SKM-1 treated with dmso at 0.1 percent for 144 hours (cell line): Measurements from ENCODE around the gene P3H1.
"Not testable (repeated sequence)": the region's sequence is repeated elsewhere in the genome, so short reads cannot be mapped to it uniquely, and the experiment has no call there.

Source experiments
- DNase-seq: peaks from one replicate; lab custom pipeline; 2025; ENCODE audit not compliant: unreplicated experiment; lab: John Stamatoyannopoulos, UW

Gene P3H1

DNA sequence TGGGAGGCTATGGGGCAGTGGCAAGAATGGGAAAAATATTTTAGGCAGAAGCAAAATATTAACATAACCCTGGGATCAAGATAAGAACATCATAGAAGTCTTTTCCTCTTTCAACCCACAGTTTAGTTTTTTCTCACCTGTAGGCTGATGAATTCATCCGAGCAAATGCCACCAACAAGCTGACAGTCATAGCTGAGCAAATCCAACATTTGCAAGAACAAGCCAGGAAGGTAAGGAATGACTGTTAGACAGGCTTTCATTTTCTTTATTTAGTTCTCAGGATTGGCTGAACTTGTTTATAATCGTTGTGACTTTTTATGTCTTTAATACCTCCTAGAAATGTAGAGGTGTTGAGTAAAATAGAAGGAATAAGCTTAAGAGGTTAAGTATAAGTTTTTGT lies 6.6 kb upstream of the P3H1 start:
- no peak for DNase-seq

- no peak for DNase-seq
Measured at GRCh38 chr1:42769811-42770210, 3.0 kb upstream of the P3H1 start.

- no peak for DNase-seq
Measured at GRCh38 chr1:42768172-42768571, 1.3 kb upstream of the P3H1 start.

GRCh38 chr1:42767510-42768000 lies 727 bp upstream of the P3H1 start:
- no peak for DNase-seq

- peak; percentile 38 for DNase-seq
Measured at GRCh38 chr1:42765832-42766740, 742 bp downstream of the P3H1 start.

GRCh38 chr1:42765269-42765668 lies 1.6 kb downstream of the P3H1 start:
- no peak for DNase-seq

GRCh38 chr1:42762269-42762668 lies 4.6 kb downstream of the P3H1 start:
- DNase-seq, result no peak

DNA sequence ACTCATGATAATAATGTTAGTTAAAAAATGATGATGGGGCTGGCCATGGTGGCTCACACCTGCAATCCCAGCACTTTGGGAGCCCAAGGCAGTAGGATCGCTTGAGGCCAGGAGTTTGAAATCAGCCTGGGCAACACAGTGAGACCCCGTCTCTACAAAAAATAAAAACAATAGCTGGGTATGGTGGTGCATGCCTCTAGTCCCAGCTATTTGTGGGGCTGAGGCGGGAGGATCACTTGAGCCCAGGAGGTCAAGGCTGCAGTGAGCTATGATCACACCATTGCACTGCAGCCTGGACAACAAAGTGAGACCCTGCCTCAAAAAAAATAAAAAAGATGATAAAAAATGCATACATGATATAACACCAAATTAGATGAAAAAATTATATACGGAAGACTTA lies 5.3 kb downstream of the P3H1 start:
- no peak for DNase-seq

DNA sequence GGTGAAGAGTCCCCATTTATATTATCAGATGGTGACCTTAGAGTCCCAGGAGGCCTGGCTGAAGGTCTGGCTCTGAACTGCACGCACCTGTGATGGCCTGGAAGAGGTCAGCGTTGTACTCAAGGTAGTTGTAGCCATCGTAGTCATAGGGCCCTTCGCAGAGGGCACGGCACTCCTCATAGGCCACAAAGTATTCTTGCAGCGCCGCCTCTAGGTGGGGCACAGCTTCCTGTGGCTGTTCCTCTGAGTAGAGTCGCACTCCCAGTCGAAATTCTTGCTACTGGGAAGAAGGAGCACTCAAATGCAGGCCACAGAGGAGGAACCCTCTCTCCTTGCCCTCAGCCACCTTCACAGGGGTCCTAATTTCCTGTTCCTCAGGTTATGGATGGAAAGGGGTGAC lies 7.7 kb downstream of the P3H1 start:
- DNase-seq, result no peak

GRCh38 chr1:42758641-42759040 lies 8.2 kb downstream of the P3H1 start:
- peak; percentile 26 for DNase-seq

GRCh38 chr1:42757892-42758275 lies 8.9 kb downstream of the P3H1 start:
- DNase-seq, result no peak

DNA sequence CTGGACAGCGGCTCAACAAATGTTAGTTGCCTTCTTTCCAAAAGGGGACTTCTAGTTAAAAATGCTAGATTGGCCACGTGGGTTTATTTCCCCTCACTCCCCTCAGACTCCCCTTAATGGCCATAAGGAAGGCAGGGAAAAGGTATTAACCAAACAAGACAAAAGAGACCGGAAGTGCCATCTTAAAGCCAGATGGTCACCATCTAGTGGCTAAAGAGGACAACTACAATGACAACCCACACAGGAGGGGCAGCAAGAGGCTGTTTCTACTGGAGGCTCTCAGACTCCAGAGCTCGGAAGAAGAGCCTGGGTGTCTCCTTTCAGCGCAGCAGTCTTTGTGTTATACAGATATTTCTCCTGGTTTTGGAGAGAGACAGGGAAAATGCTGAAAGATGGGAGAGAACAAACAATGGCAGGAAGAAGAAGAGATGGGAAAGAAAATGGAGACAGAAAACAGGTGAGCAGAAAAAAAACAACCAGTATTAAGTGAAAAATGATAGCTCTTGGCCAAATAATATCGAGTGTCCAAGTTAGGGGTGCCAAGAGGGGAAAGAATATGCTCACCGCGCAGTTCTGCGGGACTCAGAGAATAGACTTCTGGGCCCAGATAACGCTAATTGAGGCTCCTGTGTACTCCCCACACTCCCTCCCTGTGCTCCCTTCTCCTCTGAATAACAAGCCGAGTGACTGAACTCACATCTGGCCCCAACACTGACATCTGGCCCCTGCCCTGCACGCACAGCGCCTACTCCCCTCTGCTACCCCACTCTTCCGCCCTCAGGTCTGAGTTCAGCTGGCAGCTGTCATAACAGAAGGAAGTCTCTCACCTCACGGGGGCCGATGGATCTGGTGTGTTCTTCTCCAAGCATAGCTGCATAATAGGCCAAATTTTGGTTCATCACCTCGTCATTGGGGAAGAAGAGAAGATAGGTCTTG lies 9.6 kb downstream of the P3H1 start:
- DNase-seq, result peak; percentile 57

DNA sequence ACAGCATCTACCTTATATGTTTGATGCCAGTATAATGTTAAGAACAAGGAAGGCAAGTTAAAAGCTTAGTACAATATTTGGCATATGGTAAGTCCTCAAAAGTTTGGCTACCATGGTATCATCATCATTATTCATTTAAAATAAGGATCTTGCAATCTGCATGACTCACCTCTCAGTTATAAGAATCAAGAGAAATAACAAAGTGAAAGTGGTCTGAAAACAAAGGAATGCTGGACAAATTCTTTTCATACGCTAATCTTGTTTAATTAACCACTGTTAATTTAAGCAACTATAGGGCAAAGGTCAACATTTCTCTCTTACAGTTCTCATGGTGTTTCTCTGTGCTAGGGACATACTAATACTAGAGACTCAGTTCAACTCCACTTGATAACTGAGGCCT lies 13.8 kb downstream of the P3H1 start:
- no peak for DNase-seq

- no peak for DNase-seq
Measured at GRCh38 chr1:42752284-42752683, 14.5 kb downstream of the P3H1 start.

- not testable (repeated sequence) for DNase-seq
Measured at GRCh38 chr1:42751511-42752070, 15.2 kb downstream of the P3H1 start.

GRCh38 chr1:42750041-42750440 lies 16.8 kb downstream of the P3H1 start:
- no peak for DNase-seq

GRCh38 chr1:42748461-42749410 lies 18.1 kb downstream of the P3H1 start:
- DNase-seq, result peak; percentile 30

DNA sequence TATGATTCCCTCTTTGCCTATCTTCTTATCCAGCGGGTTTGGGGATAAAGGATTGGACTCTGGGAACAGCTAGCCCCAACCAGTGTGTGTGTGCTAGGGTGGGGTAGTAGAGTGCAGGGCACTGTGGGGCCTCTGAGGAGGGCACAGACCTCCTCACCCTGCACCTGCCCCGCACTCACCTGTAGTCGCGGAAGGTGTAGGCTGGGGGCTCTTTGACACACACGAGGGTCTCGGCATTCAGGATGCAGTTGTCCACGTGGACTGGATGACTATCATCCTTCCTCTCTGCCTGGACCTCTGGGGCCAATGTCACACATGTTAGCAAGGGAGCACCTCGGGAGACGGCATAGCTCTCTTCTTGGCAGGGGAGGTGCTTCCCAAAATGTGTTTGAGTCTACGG lies 18.8 kb downstream of the P3H1 start:
- DNase-seq, result no peak

DNA sequence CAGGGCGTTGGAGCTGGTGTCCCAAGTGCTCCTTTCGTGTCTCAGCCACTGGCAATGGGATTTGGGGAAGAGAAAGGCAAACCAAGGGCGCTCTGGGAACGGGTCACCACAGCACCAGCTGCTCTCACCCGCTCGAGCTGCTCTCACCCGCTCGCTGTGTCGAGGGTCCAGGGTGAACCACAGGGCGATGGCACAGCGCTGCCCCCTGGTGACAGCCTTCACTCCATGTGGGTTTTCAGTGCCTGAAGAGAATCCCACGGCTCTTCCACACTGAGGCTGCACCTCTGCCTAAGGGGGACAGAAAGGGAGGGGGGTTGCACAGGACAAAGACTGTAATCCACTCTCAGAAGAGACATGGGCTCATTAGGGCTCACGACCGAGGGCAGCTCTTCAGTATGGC lies 19.7 kb downstream of the P3H1 start:
- no peak for DNase-seq

GRCh38 chr1:42746436-42747105 lies 20.3 kb downstream of the P3H1 start:
- DNase-seq, result no peak
